Parathyroid adenoma (tissue), 2 donors: ENCODE results near the gene ACOX3.

Source experiments
- H2AFZ ChIP-seq: fragments of 300-600 bp; sonication (generic); one replicate; pipeline ENCODE4 v1.7.0; 2017; ENCODE audit warnings: antibody characterized with exemption, mild to moderate bottlenecking
- H3K27ac ChIP-seq: fragments of 300-600 bp; sonication (generic); one replicate; pipeline ENCODE4 v1.7.0; 2017
- H3K27me3 ChIP-seq: fragments of 300-600 bp; sonication (generic); one replicate; pipeline ENCODE4 v1.7.0; 2017; ENCODE audit warnings: low read length; ENCODE audit not compliant: control insufficient read depth, insufficient read depth
- H3K36me3 ChIP-seq: fragments of 300-600 bp; sonication (generic); one replicate; pipeline ENCODE4 v1.7.0; 2017; ENCODE audit warnings: low read length; ENCODE audit not compliant: control insufficient read depth, insufficient read depth
- H3K4me1 ChIP-seq: fragments of 300-600 bp; sonication (generic); one replicate; pipeline ENCODE4 v1.7.0; 2017; ENCODE audit warnings: control low read depth
- H3K4me2 ChIP-seq: fragments of 300-600 bp; sonication (generic); one replicate; pipeline ENCODE4 v1.7.0; 2017; ENCODE audit warnings: low read length
- H3K4me3 ChIP-seq: fragments of 300-600 bp; sonication (generic); one replicate; pipeline ENCODE4 v1.7.0; 2017; ENCODE audit warnings: low read depth, low read length
- H3K79me2 ChIP-seq: fragments of 300-600 bp; sonication (generic); one replicate; pipeline ENCODE4 v1.7.0; 2017; ENCODE audit warnings: control low read depth
- H3K9ac ChIP-seq: fragments of 300-600 bp; sonication (generic); one replicate; pipeline ENCODE4 v1.7.0; 2017; ENCODE audit warnings: mild to moderate bottlenecking
- H3K9me3 ChIP-seq: fragments of 300-600 bp; sonication (generic); one replicate; pipeline ENCODE4 v1.7.0; 2017; ENCODE audit warnings: low read length; ENCODE audit not compliant: control insufficient read depth
- TF ChIP-seq, protein P1 (sequence below): fragments of 300-600 bp; sonication (generic); IDR thresholded peaks from one replicate; pipeline ENCODE4 v1.7.0; 2017; ENCODE audit warnings: antibody characterized with exemption, mild to moderate bottlenecking
- donor health status: primary hyperparathyroidism.

The ACOX3 gene

DNA sequence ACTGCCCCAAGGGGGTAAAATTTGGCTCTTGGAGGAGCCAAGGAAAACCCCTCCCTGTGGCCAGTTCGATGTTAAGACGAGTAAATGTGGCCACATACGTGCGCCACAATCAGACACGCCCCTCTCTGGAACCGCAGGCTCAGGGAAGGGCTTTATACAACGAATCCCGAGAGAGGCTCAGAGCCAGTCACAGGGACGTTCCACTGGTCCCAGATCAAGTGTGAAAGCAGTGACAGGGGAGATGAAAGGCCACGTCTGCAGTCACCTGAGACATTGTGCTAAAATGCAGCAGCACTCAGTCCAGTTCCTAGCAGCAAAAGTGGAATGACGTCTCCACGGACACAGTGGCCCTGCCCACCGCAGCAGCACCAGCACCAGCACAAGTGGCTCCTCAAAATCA lies 68.0 kb downstream of the ACOX3 start:
- H3K4me3 ChIP-seq, result no peak overlapping the region
- H2AFZ ChIP-seq, result no peak overlapping the region
- no peaks in the 10 kb centered on the region for H3K36me3 ChIP-seq
- H3K4me1 ChIP-seq, result no peaks in the 10 kb centered on the region
- no peaks in the 10 kb centered on the region for H3K27me3 ChIP-seq
- no peak overlapping the region for H3K4me2 ChIP-seq
- H3K9ac ChIP-seq, result no peak overlapping the region
- no peaks in the 10 kb centered on the region for H3K79me2 ChIP-seq
- H3K9me3 ChIP-seq, result no peaks in the 10 kb centered on the region
- H3K27ac ChIP-seq, result no peak overlapping the region
- TF ChIP-seq, protein P1, sequence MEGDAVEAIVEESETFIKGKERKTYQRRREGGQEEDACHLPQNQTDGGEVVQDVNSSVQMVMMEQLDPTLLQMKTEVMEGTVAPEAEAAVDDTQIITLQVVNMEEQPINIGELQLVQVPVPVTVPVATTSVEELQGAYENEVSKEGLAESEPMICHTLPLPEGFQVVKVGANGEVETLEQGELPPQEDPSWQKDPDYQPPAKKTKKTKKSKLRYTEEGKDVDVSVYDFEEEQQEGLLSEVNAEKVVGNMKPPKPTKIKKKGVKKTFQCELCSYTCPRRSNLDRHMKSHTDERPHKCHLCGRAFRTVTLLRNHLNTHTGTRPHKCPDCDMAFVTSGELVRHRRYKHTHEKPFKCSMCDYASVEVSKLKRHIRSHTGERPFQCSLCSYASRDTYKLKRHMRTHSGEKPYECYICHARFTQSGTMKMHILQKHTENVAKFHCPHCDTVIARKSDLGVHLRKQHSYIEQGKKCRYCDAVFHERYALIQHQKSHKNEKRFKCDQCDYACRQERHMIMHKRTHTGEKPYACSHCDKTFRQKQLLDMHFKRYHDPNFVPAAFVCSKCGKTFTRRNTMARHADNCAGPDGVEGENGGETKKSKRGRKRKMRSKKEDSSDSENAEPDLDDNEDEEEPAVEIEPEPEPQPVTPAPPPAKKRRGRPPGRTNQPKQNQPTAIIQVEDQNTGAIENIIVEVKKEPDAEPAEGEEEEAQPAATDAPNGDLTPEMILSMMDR, result no peak

DNA sequence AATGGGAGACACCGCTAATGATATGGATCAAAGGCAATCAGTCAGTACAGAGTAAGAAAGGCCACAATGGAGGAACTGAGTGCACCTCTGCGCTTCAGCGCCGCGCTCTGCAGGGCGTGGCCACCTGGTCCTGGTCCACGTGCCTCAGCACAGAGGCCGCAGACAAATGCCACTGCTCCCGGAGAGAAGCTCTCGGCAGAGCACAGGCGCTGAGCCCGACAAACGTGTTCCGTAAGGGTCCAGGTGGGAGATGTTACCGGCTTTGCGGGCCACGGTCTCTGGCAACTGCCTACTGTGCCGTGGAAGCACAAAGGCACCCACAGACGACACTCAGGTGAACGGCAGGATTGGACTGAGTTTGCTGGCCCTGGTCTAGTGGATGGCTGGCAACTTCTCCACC lies 68.9 kb downstream of the ACOX3 start:
- Histone ChIP-seq H3K9ac (no peak overlapping the region), H3K4me1 (no peaks in the 10 kb centered on the region), H3K4me2 (no peak overlapping the region), H3K79me2 (no peaks in the 10 kb centered on the region), H3K9me3 (no peaks in the 10 kb centered on the region), H3K27ac (no peak overlapping the region), H3K27me3 (no peaks in the 10 kb centered on the region), H3K4me3 (no peak overlapping the region), H3K36me3 (no peaks in the 10 kb centered on the region), H2AFZ (no peak overlapping the region)
- TF ChIP-seq, protein P1, result no peak

DNA sequence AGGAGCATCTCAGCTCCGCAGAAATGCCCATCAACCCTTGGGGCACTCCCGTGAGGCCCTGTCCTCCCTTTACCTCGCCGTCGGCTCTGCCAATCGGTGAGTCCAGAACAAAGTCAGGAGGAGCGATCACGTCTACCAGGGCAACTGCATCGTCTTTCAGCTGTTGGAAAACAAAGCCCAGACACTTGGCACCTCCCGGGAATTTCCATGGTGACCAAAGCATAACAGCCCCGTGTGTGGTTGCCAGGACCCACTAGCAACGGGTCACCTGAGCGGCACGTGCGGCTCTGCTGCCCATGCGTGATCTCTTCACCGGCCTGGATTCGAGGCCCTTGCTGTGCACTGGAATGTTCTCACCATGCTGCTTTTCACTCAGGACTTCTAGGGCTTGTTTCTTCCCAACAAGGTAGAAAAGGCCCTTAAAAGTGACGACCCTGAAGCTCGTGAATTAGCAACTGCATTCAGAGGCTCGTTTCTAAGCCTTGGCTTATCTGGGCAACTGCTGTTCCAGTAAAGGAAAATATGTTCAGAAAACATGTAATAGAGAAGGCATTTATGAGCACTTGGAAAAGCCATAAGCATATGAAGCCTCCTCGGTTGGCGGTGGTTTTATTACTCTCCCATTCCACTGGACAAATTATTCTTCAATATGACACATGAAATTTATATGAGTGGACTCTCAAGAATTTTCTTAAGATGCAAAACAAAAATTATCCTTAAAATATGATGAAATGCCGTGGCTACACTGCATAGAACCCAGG lies 69.5 kb downstream of the ACOX3 start:
- H3K79me2 ChIP-seq, result no peaks in the 10 kb centered on the region
- no peak overlapping the region for H3K27ac ChIP-seq
- no peak overlapping the region for H3K4me2 ChIP-seq
- H2AFZ ChIP-seq, result no peak overlapping the region
- no peaks in the 10 kb centered on the region for H3K36me3 ChIP-seq
- no peaks in the 10 kb centered on the region for H3K4me1 ChIP-seq
- H3K9ac ChIP-seq, result no peak overlapping the region
- H3K4me3 ChIP-seq, result no peak overlapping the region
- no peaks in the 10 kb centered on the region for H3K9me3 ChIP-seq
- H3K27me3 ChIP-seq, result no peaks in the 10 kb centered on the region
- TF ChIP-seq, protein P1, result no peak

DNA sequence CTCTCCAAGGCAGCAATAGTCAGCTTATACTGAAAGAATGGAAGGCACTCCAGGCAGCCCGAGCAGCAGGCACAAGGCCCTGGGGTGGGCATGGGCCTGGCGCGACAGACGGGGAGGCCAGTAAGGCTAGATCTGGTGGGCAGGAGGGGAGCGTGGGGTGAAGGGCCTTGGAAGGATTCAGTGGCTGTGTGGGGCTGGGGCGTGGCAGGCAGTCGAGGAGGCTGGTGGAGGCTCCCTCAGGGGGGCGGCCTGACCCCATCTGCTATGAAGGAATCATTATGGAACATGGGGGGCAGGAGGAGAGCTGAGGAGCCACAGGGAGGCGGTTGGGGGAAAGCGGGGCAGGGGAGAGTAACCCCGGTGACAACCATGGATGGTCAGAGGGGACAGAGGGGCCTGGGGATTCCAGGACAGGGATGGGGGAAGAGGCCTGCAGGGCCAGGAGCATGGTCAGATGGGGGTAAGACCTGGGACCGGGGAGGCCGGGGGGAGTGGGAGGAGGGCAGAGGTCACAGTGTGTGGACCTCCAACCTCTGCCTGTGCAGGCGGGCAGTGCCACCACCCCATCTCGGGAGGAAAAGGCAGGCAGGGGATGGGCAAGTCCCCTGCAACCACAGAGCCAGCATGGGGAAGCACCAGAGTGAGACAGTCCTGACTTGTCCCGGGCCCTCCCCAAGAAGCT lies 70.3 kb downstream of the ACOX3 start:
- H3K27me3 ChIP-seq, result no peaks in the 10 kb centered on the region
- H2AFZ ChIP-seq, result no peak overlapping the region
- no peaks in the 10 kb centered on the region for H3K9me3 ChIP-seq
- H3K9ac ChIP-seq, result no peak overlapping the region
- no peaks in the 10 kb centered on the region for H3K4me1 ChIP-seq
- TF ChIP-seq, protein P1, result no peak
- no peak overlapping the region for H3K4me3 ChIP-seq
- H3K27ac ChIP-seq, result no peak overlapping the region
- H3K79me2 ChIP-seq, result no peaks in the 10 kb centered on the region
- no peak overlapping the region for H3K4me2 ChIP-seq
- H3K36me3 ChIP-seq, result no peaks in the 10 kb centered on the region
